ENCODE measurements around the gene ZNF471.

Gene ZNF471

GRCh38 chr19:56577719-56578602 lies 70.3 kb downstream of the ZNF471 start:
- no peak for DNase-seq
